CD14-positive monocyte (primary cell): ENCODE measurements around the gene NDUFB10. TPM values are rescaled to one million over a fixed set of nuclear protein-coding genes. Genes with fewer than 3 reads are reported as not detected.
A peak's percentile ranks its signal among the peaks of the same experiment; 100 is the strongest.

ENCODE experiments used
- DNase-seq, 3 donors: peaks; one replicate each; pipeline ENCODE4 v3.0.0-alpha.2; 2011 to 2022
- H2AFZ ChIP-seq: 2 replicates; pipeline ENCODE4 v1.6.0; 2012; ENCODE audit warnings: mild to moderate bottlenecking, low read depth, low read length, inconsistent platforms; ENCODE audit not compliant: insufficient read depth, poor library complexity, severe bottlenecking
- H3K27ac ChIP-seq, 2 donors: 1 replicate in 1 of 2; 2 replicates in 1 of 2; pipeline ENCODE4 v1.5.1; 2012 to 2013; ENCODE audit warnings: low read length in 2 of 2, control low read depth in 1 of 2, inconsistent platforms in 1 of 2, low read depth in 1 of 2, mild to moderate bottlenecking in 1 of 2
- H3K27me3 ChIP-seq, 2 donors: one replicate each; pipeline versions ENCODE4 v1.6.0 to v1.6.1; 2011 to 2013; ENCODE audit warnings: low read length in 2 of 2; ENCODE audit not compliant: control insufficient read depth in 2 of 2, insufficient read depth in 2 of 2
- H3K36me3 ChIP-seq, 2 donors: replicated peaks in 1 of 2; 1 replicate in 1 of 2; 2 replicates in 1 of 2; pipeline versions ENCODE4 v1.5.1 to v1.6.1; 2012 to 2013; ENCODE audit warnings: low read length in 2 of 2, control low read depth in 1 of 2, inconsistent platforms in 1 of 2, mild to moderate bottlenecking in 1 of 2; ENCODE audit not compliant: insufficient read depth in 2 of 2, control insufficient read depth in 1 of 2
- H3K4me1 ChIP-seq, 2 donors: 1 replicate in 1 of 2; 2 replicates in 1 of 2; pipeline versions ENCODE4 v1.5.1 to v1.6.1; 2012 to 2013; ENCODE audit warnings: low read length in 2 of 2, control low read depth in 1 of 2, inconsistent platforms in 1 of 2, mild to moderate bottlenecking in 1 of 2, moderate library complexity in 1 of 2; ENCODE audit not compliant: insufficient read depth in 2 of 2, control insufficient read depth in 1 of 2
- H3K4me2 ChIP-seq: replicated peaks from 2 replicates; pipeline ENCODE3; 2012; ENCODE audit warnings: low read length, moderate library complexity, mild to moderate bottlenecking; ENCODE audit not compliant: poor library complexity, severe bottlenecking; ENCODE audit errors: extremely low read depth
- H3K4me3 ChIP-seq, 3 experiments: fragments of 200-600 bp in 1 of 3; sonication (generic) in 1 of 3; replicated peaks in 1 of 3; 1 replicate in 2 of 3; 2 replicates in 1 of 3; pipeline ENCODE4 v1.5.1; 2011 to 2013; ENCODE audit warnings: low read length in 3 of 3, mild to moderate bottlenecking in 3 of 3, control low read depth in 2 of 3, low read depth in 2 of 3, inconsistent platforms in 1 of 3, moderate library complexity in 1 of 3
- H3K79me2 ChIP-seq: 2 replicates; pipeline ENCODE4 v1.6.0; 2012; ENCODE audit warnings: mild to moderate bottlenecking, control low read depth, inconsistent platforms, low read length, moderate library complexity; ENCODE audit not compliant: insufficient read depth
- H3K9ac ChIP-seq: 2 replicates; pipeline ENCODE4 v1.6.0; 2017; ENCODE audit warnings: low read length, mild to moderate bottlenecking; ENCODE audit not compliant: insufficient read depth, poor library complexity, severe bottlenecking
- H3K9me3 ChIP-seq, 2 donors: replicated peaks in 1 of 2; 1 replicate in 1 of 2; 2 replicates in 1 of 2; pipeline versions ENCODE4 v1.5.1 to v1.6.1; 2012 to 2013; ENCODE audit warnings: low read length in 2 of 2, control low read depth in 1 of 2; ENCODE audit not compliant: control insufficient read depth in 1 of 2, insufficient read depth in 1 of 2
- H4K20me1 ChIP-seq: 2 replicates; pipeline ENCODE4 v1.6.0; 2012; ENCODE audit warnings: mild to moderate bottlenecking, low read length, control low read depth, moderate library complexity; ENCODE audit not compliant: insufficient read depth
- H3K27ac Mint-ChIP-seq, 7 donors: one replicate each; pipeline ENCODE4 v1.8.0; 2020; ENCODE audit warnings: mild to moderate bottlenecking in 7 of 7, mixed read lengths in 7 of 7, moderate library complexity in 6 of 7, inconsistent platforms in 2 of 7
- H3K27me3 Mint-ChIP-seq, 3 donors: one replicate each; pipeline ENCODE4 v1.8.0; 2021 to 2022; ENCODE audit warnings: low read depth in 3 of 3, mild to moderate bottlenecking in 3 of 3, mixed read lengths in 3 of 3, moderate library complexity in 3 of 3, inconsistent platforms in 1 of 3
- H3K36me3 Mint-ChIP-seq, 2 donors: one replicate each; pipeline ENCODE4 v1.8.0; 2020; ENCODE audit warnings: mixed read lengths in 2 of 2, inconsistent platforms in 1 of 2, mild to moderate bottlenecking in 1 of 2
- H3K4me1 Mint-ChIP-seq: one replicate; pipeline ENCODE4 v1.8.0; 2020; ENCODE audit warnings: mild to moderate bottlenecking, mixed read lengths
- H3K4me3 Mint-ChIP-seq, 2 donors: one replicate each; pipeline ENCODE4 v1.8.0; 2020; ENCODE audit warnings: mild to moderate bottlenecking in 2 of 2, mixed read lengths in 2 of 2, moderate library complexity in 1 of 2
- H3K9me3 Mint-ChIP-seq, 7 donors: one replicate each; pipeline ENCODE4 v1.8.0; 2020 to 2022; ENCODE audit warnings: mixed read lengths in 7 of 7, mild to moderate bottlenecking in 6 of 7, moderate library complexity in 6 of 7, inconsistent platforms in 2 of 7
- WGBS: methylation state at CpG from one replicate; pipeline ENCODE4 v1.1.5; 2013; ENCODE audit warnings: missing lambda C conversion rate; ENCODE audit not compliant: insufficient coverage; 5-methylcytosine and 5-hydroxymethylcytosine counted together
- intact Hi-C, 2 donors: fragments of 100-400 bp; cut with micrococcal nuclease; formaldehyde crosslinking; loops; one replicate each; pipeline versions ENCODE4 v1.15.0 to v1.15.1; 2023
- polyA plus RNA-seq, 3 donors: library from polyadenylated mRNA; depleted of rRNA in 1 of 3; unstranded in 2 of 3; stranded (reverse) in 1 of 3; fragments of 300-500 nt in 2 of 3; fragments of >200 nt in 1 of 3; fragmentation: Illumina TruSeq in 2 of 3; gene quantifications; 1 replicate in 2 of 3; 2 replicates in 1 of 3; pipeline ENCODE4 v1.2.3, GENCODE V29; 2012 to 2021
- TF ChIP-seq, protein P1 (sequence below): fragments of 200-600 bp; IDR thresholded peaks from one replicate; pipeline ENCODE4 v1.8.0; 2022; ENCODE audit warnings: antibody characterized with exemption, mild to moderate bottlenecking

NDUFB10 gene
- polyA plus RNA-seq, 3 donors, result 121 to 215 (median 186) TPM

DNA sequence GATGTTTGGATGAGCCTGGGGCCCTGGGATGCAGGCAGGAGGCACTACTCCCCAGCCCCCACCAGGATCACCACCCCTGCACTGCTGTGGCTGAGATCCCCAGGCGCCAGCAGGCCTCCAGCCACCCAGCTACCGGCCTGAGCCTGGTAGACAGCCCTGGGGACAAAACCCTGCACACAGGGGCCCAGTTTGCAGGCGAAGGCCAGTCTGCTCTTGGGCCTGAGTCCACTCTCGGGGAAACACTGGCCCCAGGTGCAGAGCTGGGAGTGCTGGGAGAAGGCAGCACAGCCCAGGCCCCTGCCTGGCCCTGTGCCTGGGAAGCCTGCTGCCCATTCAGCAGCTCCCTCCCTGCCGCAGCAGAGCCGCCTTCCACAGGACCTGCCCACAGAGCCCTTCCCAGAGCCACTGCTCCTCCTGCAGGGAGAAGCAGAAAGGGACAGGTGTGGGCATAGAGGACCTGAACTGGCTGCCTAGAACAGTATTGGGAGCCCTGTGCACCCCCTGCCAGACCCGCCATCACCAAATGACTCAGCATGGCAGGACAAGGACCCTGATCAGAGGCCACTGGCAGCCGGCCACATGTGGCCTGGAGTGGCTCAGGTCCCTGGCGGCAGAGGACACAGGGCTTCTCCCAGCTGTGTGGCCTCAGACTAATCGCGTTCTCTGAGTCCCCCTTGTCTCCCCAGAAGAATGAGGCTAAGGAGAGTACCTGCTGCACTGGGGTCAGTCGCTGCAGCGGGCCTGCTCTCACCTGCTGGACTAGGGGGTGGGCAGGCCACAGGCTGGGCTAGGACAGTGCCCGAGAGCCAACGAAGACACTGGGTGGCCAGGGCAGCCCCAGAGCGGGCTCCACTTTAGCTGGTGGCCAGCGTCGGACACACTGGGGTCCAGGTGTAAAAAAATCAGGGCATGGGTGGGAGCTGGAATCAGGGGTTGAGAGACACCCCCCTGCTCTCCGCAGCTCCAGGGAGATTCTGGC, 27.0 kb upstream of the NDUFB10 start:
- no peak overlapping the region for H3K4me3 ChIP-seq
- H3K4me1 ChIP-seq, result peaks cover 17 to 32% of the 10 kb centered on the region in 2 donors
- Mint-ChIP-seq H3K36me3 (peaks cover 9 to 15% of the 10 kb centered on the region in 2 donors), H3K4me3 (no peak overlapping the region), H3K4me1 (peaks cover 32% of the 10 kb centered on the region), H3K27ac (peak overlapping the region in 1 of 7 donors; percentile 41), H3K27me3 (peaks cover 0 to 12% (median 8%) of the 10 kb centered on the region in 3 donors), H3K9me3 (no peaks in the 10 kb centered on the region)
- no peak overlapping the region for H3K27ac ChIP-seq
- no peaks in the 10 kb centered on the region for H3K9me3 ChIP-seq
- peaks cover 8 to 9% of the 10 kb centered on the region in 2 donors for H3K36me3 ChIP-seq
- TF ChIP-seq, protein P1, sequence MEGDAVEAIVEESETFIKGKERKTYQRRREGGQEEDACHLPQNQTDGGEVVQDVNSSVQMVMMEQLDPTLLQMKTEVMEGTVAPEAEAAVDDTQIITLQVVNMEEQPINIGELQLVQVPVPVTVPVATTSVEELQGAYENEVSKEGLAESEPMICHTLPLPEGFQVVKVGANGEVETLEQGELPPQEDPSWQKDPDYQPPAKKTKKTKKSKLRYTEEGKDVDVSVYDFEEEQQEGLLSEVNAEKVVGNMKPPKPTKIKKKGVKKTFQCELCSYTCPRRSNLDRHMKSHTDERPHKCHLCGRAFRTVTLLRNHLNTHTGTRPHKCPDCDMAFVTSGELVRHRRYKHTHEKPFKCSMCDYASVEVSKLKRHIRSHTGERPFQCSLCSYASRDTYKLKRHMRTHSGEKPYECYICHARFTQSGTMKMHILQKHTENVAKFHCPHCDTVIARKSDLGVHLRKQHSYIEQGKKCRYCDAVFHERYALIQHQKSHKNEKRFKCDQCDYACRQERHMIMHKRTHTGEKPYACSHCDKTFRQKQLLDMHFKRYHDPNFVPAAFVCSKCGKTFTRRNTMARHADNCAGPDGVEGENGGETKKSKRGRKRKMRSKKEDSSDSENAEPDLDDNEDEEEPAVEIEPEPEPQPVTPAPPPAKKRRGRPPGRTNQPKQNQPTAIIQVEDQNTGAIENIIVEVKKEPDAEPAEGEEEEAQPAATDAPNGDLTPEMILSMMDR, result no peak
- DNase-seq, result no peak
- no peaks in the 10 kb centered on the region for H3K27me3 ChIP-seq
- intact Hi-C loops, result loop anchor here in 1 of 2 donors (10.0 kb wide), 1 partner anchor 158 kb away; the partner anchor contains the start of genes EME2, MRPS34 and NME3
- H4K20me1 ChIP-seq, result peaks cover 6% of the 10 kb centered on the region
- 84% methylated on average over 19 of the region's 19 CpGs for WGBS
- H3K9ac ChIP-seq, result no peak overlapping the region
- no peak overlapping the region for H3K4me2 ChIP-seq
- H3K79me2 ChIP-seq, result peaks cover 10% of the 10 kb centered on the region
- no peak overlapping the region for H2AFZ ChIP-seq

DNA sequence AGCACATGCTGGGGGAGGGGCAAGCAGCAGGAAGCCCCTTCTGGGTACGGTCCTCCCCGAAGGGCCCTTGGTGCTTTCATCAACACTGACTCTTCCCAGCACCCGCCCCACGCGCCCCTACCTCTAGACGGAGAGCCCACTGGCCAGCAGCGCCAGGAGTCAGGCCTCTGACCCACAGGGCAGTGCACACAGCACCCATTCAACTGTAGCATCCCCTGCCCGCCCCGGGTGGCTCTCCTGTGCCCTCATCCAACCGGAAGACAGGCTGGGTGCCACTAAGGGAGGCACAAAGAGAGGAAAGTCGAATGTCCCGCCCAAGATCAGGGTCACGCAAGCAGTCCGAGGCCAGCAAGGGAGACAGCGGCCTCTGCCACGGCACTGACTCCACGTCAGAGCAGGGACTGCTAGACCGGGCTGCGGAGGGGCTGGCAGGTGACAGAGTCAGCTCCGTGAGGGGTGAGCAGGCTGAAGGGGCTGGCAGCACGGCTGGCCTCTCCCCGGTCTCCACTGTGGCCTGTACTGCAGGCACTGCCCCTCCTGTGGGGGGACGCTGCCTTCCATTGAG, 26.2 kb upstream of the NDUFB10 start:
- H3K27me3 ChIP-seq, result no peaks in the 10 kb centered on the region
- peaks cover 12% of the 10 kb centered on the region for H4K20me1 ChIP-seq
- no peak overlapping the region for H3K9ac ChIP-seq
- Mint-ChIP-seq H3K36me3 (peaks cover 12 to 23% of the 10 kb centered on the region in 2 donors), H3K27ac (peak overlapping the region in 1 of 7 donors; percentile 26), H3K4me1 (peaks cover 37% of the 10 kb centered on the region), H3K9me3 (no peaks in the 10 kb centered on the region), H3K27me3 (peaks cover 0 to 4% (median 4%) of the 10 kb centered on the region in 3 donors), H3K4me3 (no peak overlapping the region)
- peaks cover 19% of the 10 kb centered on the region for H3K79me2 ChIP-seq
- WGBS, result 80% methylated on average over 23 of the region's 23 CpGs
- no peaks in the 10 kb centered on the region for H3K9me3 ChIP-seq
- TF ChIP-seq, protein P1, result no peak
- no peak overlapping the region for H3K27ac ChIP-seq
- no peak overlapping the region for H3K4me3 ChIP-seq
- intact Hi-C loops, result loop anchor here in 1 of 2 donors (10.0 kb wide), 1 partner anchor 158 kb away; the partner anchor contains the start of genes EME2, MRPS34 and NME3
- H3K36me3 ChIP-seq, result peaks cover 8 to 17% of the 10 kb centered on the region in 2 donors
- no peak overlapping the region for H3K4me2 ChIP-seq
- DNase-seq, result no peak
- H3K4me1 ChIP-seq, result peaks cover 26 to 40% of the 10 kb centered on the region in 2 donors
- H2AFZ ChIP-seq, result no peak overlapping the region
